K562 (cell line): Measurements from ENCODE around the gene CHCHD6. TPM values are rescaled to one million over a fixed set of nuclear protein-coding genes. Genes with fewer than 3 reads are reported as not detected.

Source experiments
- ATAC-seq: fragments of 200-7000 bp; cut with Tn5 transposase; 3 replicates; pipeline ENCODE4 v1.9.1; 2020; ENCODE audit warnings: moderate library complexity
- BruUV-seq: library from RNA; stranded (reverse); fragments of 400-500 nt; replicated peaks from 2 replicates; lab custom pipeline; 2021; lab: Mats Ljungman, UMichigan
- CTCF ChIA-PET: fragments of 300-600 bp; formaldehyde crosslinking; extraction: SDS; loops from one replicate; lab custom pipeline; 2021; ENCODE audit warnings: low intra/inter-chr PET ratio; lab: Yijun Ruan, JAX
- POLR2A ChIA-PET: fragments of 300-600, 350-650 bp; sonication (Branson Sonifier 250); formaldehyde crosslinking; extraction: SDS; loops from one replicate; lab custom pipeline; 2021; ENCODE audit warnings: antibody characterized with exemption, inconsistent platforms; lab: Yijun Ruan, JAX
- DNase-seq, 4 experiments: peaks; one replicate each; pipeline versions ENCODE4 v3.0.0 to v3.0.0-alpha.2; 2011 to 2018; ENCODE audit warnings: low spot score in 3 of 4, mixed read lengths in 3 of 4; ENCODE audit errors: extremely low read depth in 1 of 4
- FAIRE-seq: peaks from 2 replicates; lab custom pipeline; 2011; peaks lifted over from hg19 to GRCh38; lab: Jason Lieb, UNC
- H2AFZ ChIP-seq: 2 replicates; pipeline ENCODE4 v1.6.0; 2011; ENCODE audit warnings: low read depth, low read length, control low read depth, inconsistent platforms
- H3K27ac ChIP-seq: fragments of 200-600 bp; 3 replicates; pipeline ENCODE4 v1.8.0; 2011; ENCODE audit warnings: low read depth, mild to moderate bottlenecking, control low read depth, inconsistent platforms, low read length, moderate library complexity, mixed read lengths; ENCODE audit errors: extremely low read depth
- H3K27me3 ChIP-seq, 2 experiments: fragments of 300-600 bp in 1 of 2; 2 replicates in 1 of 2; 3 replicates in 1 of 2; pipeline versions ENCODE4 v1.6.0 to v1.8.0; 2011; ENCODE audit warnings: inconsistent platforms in 2 of 2, low read length in 2 of 2, mild to moderate bottlenecking in 1 of 2, mixed read lengths in 1 of 2, moderate library complexity in 1 of 2; ENCODE audit not compliant: control insufficient read depth in 2 of 2, insufficient read depth in 2 of 2
- H3K36me3 ChIP-seq: fragments of 300-600 bp; 3 replicates; pipeline ENCODE4 v1.8.0; 2011; ENCODE audit warnings: mild to moderate bottlenecking, low read length, inconsistent platforms; ENCODE audit not compliant: control insufficient read depth, insufficient read depth
- H3K4me1 ChIP-seq, 2 experiments: fragments of 200-600 bp in 1 of 2; replicated peaks in 1 of 2; 2 replicates in 1 of 2; 3 replicates in 1 of 2; pipeline versions ENCODE4 v1.5.1 to v1.8.0; 2011; ENCODE audit warnings: inconsistent platforms in 2 of 2, low read length in 2 of 2, mild to moderate bottlenecking in 1 of 2, mixed read lengths in 1 of 2, moderate library complexity in 1 of 2; ENCODE audit not compliant: control insufficient read depth in 2 of 2, insufficient read depth in 2 of 2
- H3K4me2 ChIP-seq: 2 replicates; pipeline ENCODE4 v1.6.1; 2011; ENCODE audit warnings: low read length, control low read depth, inconsistent platforms, mixed read lengths; ENCODE audit not compliant: insufficient read depth
- H3K4me3 ChIP-seq: fragments of 200-600 bp; sonication (generic), shearing (Covaris generic); 2 replicates; pipeline ENCODE4 v1.5.1; 2016; ENCODE audit warnings: control low read depth, inconsistent platforms
- H3K79me2 ChIP-seq: fragments of 200-600 bp; 3 replicates; pipeline ENCODE4 v1.8.0; 2011; ENCODE audit warnings: low read length, inconsistent platforms; ENCODE audit not compliant: control insufficient read depth, insufficient read depth
- H3K9ac ChIP-seq, 2 experiments: 2 replicates each; pipeline versions ENCODE4 v1.6.0 to v1.6.1; 2011; ENCODE audit warnings: low read depth in 2 of 2, low read length in 2 of 2, control low read depth in 1 of 2, inconsistent platforms in 1 of 2, mild to moderate bottlenecking in 1 of 2, mixed read lengths in 1 of 2; ENCODE audit not compliant: insufficient read depth in 1 of 2
- H3K9me1 ChIP-seq: one replicate; pipeline ENCODE4 v1.6.0; 2011; ENCODE audit warnings: inconsistent platforms, mild to moderate bottlenecking, low read length, moderate library complexity; ENCODE audit not compliant: control insufficient read depth, insufficient read depth
- H3K9me3 ChIP-seq: replicated peaks from 2 replicates; pipeline ENCODE4 v1.5.1; 2011; ENCODE audit warnings: low read depth, low read length, inconsistent platforms; ENCODE audit not compliant: control insufficient read depth, insufficient read depth
- H4K20me1 ChIP-seq: replicated peaks from 2 replicates; pipeline ENCODE4 v1.6.1; 2011; ENCODE audit warnings: low read length, inconsistent platforms, mixed read lengths; ENCODE audit not compliant: control insufficient read depth, insufficient read depth
- ASH1L ChIP-seq: fragments of 450-650 bp; IDR thresholded peaks from 2 replicates; pipeline ENCODE4 v1.6.1; 2018; ENCODE audit warnings: borderline replicate concordance, mild to moderate bottlenecking, low read depth; ENCODE audit not compliant: partially characterized antibody
- ATF6 ChIP-seq: sonication (generic); formaldehyde crosslinking; IDR thresholded peaks from 2 replicates; pipeline ENCODE4 v1.4.0; 2020; ENCODE audit warnings: mild to moderate bottlenecking, missing genetic modification reagents
- CHD1 ChIP-seq: fragments of 200-600 bp; sonication (generic); IDR thresholded peaks from one replicate; pipeline ENCODE4 v1.6.1; 2012; ENCODE audit warnings: mild to moderate bottlenecking, moderate library complexity, low read length, inconsistent platforms
- CREM ChIP-seq: IDR thresholded peaks from 2 replicates; pipeline ENCODE4 v1.6.1; 2014; ENCODE audit warnings: antibody characterized with exemption, low read depth
- E4F1 ChIP-seq: fragments of 250-450 bp; sonication (Bioruptor Pico); IDR thresholded peaks from 2 replicates; pipeline ENCODE4 v1.5.0; 2021; ENCODE audit warnings: mild to moderate bottlenecking, borderline replicate concordance
- FOS ChIP-seq: IDR thresholded peaks from 3 replicates; pipeline ENCODE4 v1.6.1; 2011; ENCODE audit not compliant: insufficient read length; ENCODE audit errors: extremely low read depth
- GABPB1 ChIP-seq: sonication (generic); formaldehyde crosslinking; IDR thresholded peaks from 2 replicates; pipeline ENCODE4 v1.8.0; 2022; ENCODE audit warnings: mild to moderate bottlenecking, missing genetic modification reagents
- GATAD2B ChIP-seq: fragments of 450-650 bp; IDR thresholded peaks from 2 replicates; pipeline ENCODE4 v1.6.1; 2017; ENCODE audit warnings: mild to moderate bottlenecking, borderline replicate concordance
- GTF2E2 ChIP-seq: fragments of 200-800 bp; sonication (Bioruptor generic); IDR thresholded peaks from 2 replicates; pipeline ENCODE4 v1.6.1; 2016; ENCODE audit warnings: missing genetic modification characterization, missing compliant biosample characterization
- HLTF ChIP-seq: fragments of 450-650 bp; IDR thresholded peaks from 2 replicates; pipeline ENCODE4 v1.6.1; 2016
- KLF16 ChIP-seq: IDR thresholded peaks from 2 replicates; pipeline ENCODE4 v1.6.1; 2016; ENCODE audit warnings: antibody characterized with exemption
- MCM5 ChIP-seq: fragments of 450-650 bp; IDR thresholded peaks from 2 replicates; pipeline ENCODE4 v1.6.1; 2016; ENCODE audit warnings: low read depth
- MTA2 ChIP-seq: fragments of 450-650 bp; IDR thresholded peaks from 2 replicates; pipeline ENCODE4 v1.6.1; 2016; ENCODE audit warnings: low read depth
- NFIC ChIP-seq: fragments of 450-650 bp; IDR thresholded peaks from 2 replicates; pipeline ENCODE4 v1.6.1; 2017; ENCODE audit warnings: mild to moderate bottlenecking, inconsistent platforms
- PATZ1 ChIP-seq: fragments of 250-450 bp; sonication (Bioruptor Pico); IDR thresholded peaks from 2 replicates; pipeline ENCODE4 v1.5.0; 2020; ENCODE audit warnings: mild to moderate bottlenecking, borderline replicate concordance
- SIX5 ChIP-seq, 2 experiments: IDR thresholded peaks; 2 replicates each; pipeline ENCODE4 v1.6.1; 2011; ENCODE audit warnings: low read length in 2 of 2, borderline replicate concordance in 1 of 2, low read depth in 1 of 2, mild to moderate bottlenecking in 1 of 2, moderate library complexity in 1 of 2; ENCODE audit not compliant: insufficient read depth in 1 of 2
- TAF9B ChIP-seq: fragments of 450-650 bp; IDR thresholded peaks from 2 replicates; pipeline ENCODE4 v1.6.1; 2018; ENCODE audit warnings: mild to moderate bottlenecking; ENCODE audit not compliant: partially characterized antibody
- TAL1 ChIP-seq: fragments of 450-650 bp; IDR thresholded peaks from 2 replicates; pipeline ENCODE4 v1.6.1; 2016; ENCODE audit warnings: mild to moderate bottlenecking
- ZBTB8A ChIP-seq: fragments of 450-650 bp; IDR thresholded peaks from 2 replicates; pipeline ENCODE4 v1.6.1; 2018; ENCODE audit warnings: mild to moderate bottlenecking, moderate library complexity; ENCODE audit not compliant: partially characterized antibody
- ZNF12 ChIP-seq: sonication (generic); formaldehyde crosslinking; IDR thresholded peaks from 2 replicates; pipeline ENCODE4 v1.4.0; 2020; ENCODE audit warnings: mild to moderate bottlenecking, missing genetic modification reagents
- WGBS: fragments of 100-300 bp; shearing (Covaris generic); methylation state at CpG from one replicate; pipeline ENCODE4 v1.1.6; 2016; ENCODE audit warnings: low coverage, mixed read lengths; ENCODE audit not compliant: insufficient coverage; ENCODE audit errors: missing lambda C conversion rate; 5-methylcytosine and 5-hydroxymethylcytosine counted together
- in situ Hi-C: fragments of 300-500 bp; cut with MboI; formaldehyde crosslinking; loops from 4 replicates; pipeline ENCODE4 v1.15.0; 2018; ENCODE audit warnings: inconsistent platforms, mixed read lengths
- intact Hi-C: fragments of 100-400 bp; cut with micrococcal nuclease; formaldehyde crosslinking; loops from 2 replicates; pipeline ENCODE4 v1.14.2; 2022
- polyA plus RNA-seq, 8 experiments: library from polyadenylated mRNA; depleted of rRNA in 4 of 8; stranded (reverse) in 5 of 8; unstranded in 3 of 8; fragments of >200 nt; fragmentation: Nextera tagmentation in 2 of 8; fragmentation: Illumina TruSeq in 1 of 8; extraction: Ambion mirVana in 2 of 8; extraction: Trizol in 1 of 8; gene quantifications; 2 replicates each; pipeline versions ENCODE4 v1.2.1 to v1.2.3, GENCODE V29; 2011 to 2014; ENCODE audit warnings: inconsistent platforms in 1 of 8, missing spikeins in 1 of 8
- total RNA-seq, 7 experiments: library from RNA; depleted of rRNA in 6 of 7; stranded (reverse); fragments of >200 nt in 6 of 7; fragmentation: Illumina TruSeq in 2 of 7; extraction: Trizol in 2 of 7; gene quantifications; 2 replicates each; pipeline versions ENCODE4 v1.2.1 to v1.2.3, GENCODE V29; 2011 to 2021; ENCODE audit warnings: low replicate concordance in 1 of 7

The CHCHD6 gene
- total and polyA plus RNA-seq, 9 of the 15 experiments (the other 6 are each of a cell fraction or from before 2014, with no cell fraction given): 4.6 to 18.6 (median 10.9) TPM

- no peak overlapping the region for H3K27ac ChIP-seq
- H3K4me1 ChIP-seq: peaks cover 0 to 8% of the 10 kb centered on the region in 2 experiments; a peak in 2 of 5 replicates
- DNase-seq (no peak), FAIRE-seq (no peak), ATAC-seq (no peak)
- CTCF ChIA-PET: no interaction called here
- no peak overlapping the region for H3K4me3 ChIP-seq
- no TSS peak for BruUV-seq
- POLR2A ChIA-PET: no interaction called here
- WGBS: 28% methylated on average over 2 of the region's 2 CpGs
- H3K36me3 ChIP-seq: no peaks in the 10 kb centered on the region
- intact Hi-C loops: no loop called here
- no peak for TF ChIP-seq TAL1
- no peak for TF ChIP-seq NFIC
- no peak for TF ChIP-seq ASH1L
- TF ChIP-seq FOS: no peak
- TF ChIP-seq E4F1 (CRISPR knock-in tag): no peak
- TF ChIP-seq CREM: no peak
- TF ChIP-seq MCM5: no peak
- TF ChIP-seq GTF2E2 (tag): no peak
- TF ChIP-seq GATAD2B: no peak
- TF ChIP-seq ZBTB8A: no peak
- no peak for TF ChIP-seq TAF9B
- TF ChIP-seq HLTF: no peak
- no peak for TF ChIP-seq PATZ1 (CRISPR knock-in tag)
- TF ChIP-seq MTA2: no peak
- no peak for TF ChIP-seq CHD1
- TF ChIP-seq KLF16: no peak
- TF ChIP-seq ATF6 (CRISPR knock-in tag): no peak
- no peak for TF ChIP-seq SIX5 (IDR thresholded peaks at IDR 0.05; ENCODE audit: borderline replicate concordance in 1 of 2, insufficient read depth in 1 of 2, low read depth in 1 of 2, low read length in 2 of 2)
- TF ChIP-seq GABPB1 (CRISPR knock-in tag): no peak
- TF ChIP-seq ZNF12: no peak
- no peaks in the 10 kb centered on the region for H3K79me2 ChIP-seq
- no peak overlapping the region for H3K9ac ChIP-seq
- H3K4me2 ChIP-seq: no peak overlapping the region
- H3K9me1 ChIP-seq: no peaks in the 10 kb centered on the region
- in situ Hi-C loops: no loop called here
- no peaks in the 10 kb centered on the region for H3K27me3 ChIP-seq
- no peak overlapping the region for H2AFZ ChIP-seq
- no peaks in the 10 kb centered on the region for H4K20me1 ChIP-seq
- H3K9me3 ChIP-seq: no peaks in the 10 kb centered on the region
Measured at GRCh38 chr3:126784254-126784653, 80.2 kb downstream of the CHCHD6 start.
